A549 (cell line): ENCODE results near the gene SLX1A. TPM values are rescaled to one million over a fixed set of nuclear protein-coding genes. Genes with fewer than 3 reads are reported as not detected.
"Not testable (repeated sequence)": the region's sequence is repeated elsewhere in the genome, so short reads cannot be mapped to it uniquely, and the experiment has no call there.

ENCODE experiments used
- ATAC-seq, 2 experiments: fragments of 200-7000 bp in 1 of 2; fragments of >200 bp in 1 of 2; cut with Nextera tagmentation in 1 of 2; cut with Tn5 transposase in 1 of 2; 3 replicates each; pipeline versions ENCODE4 v1.8.0 to v1.9.1; 2018 to 2020; ENCODE audit warnings: mild to moderate bottlenecking in 1 of 2, moderate library complexity in 1 of 2
- CTCF ChIA-PET: fragments of 300-600 bp; sonication (Branson Sonifier 250); formaldehyde crosslinking; extraction: SDS; loops from one replicate; lab custom pipeline; 2021; ENCODE audit warnings: antibody characterized with exemption, inconsistent platforms; lab: Yijun Ruan, JAX
- POLR2A ChIA-PET: fragments of 350-600 bp; formaldehyde crosslinking; extraction: SDS; loops from one replicate; lab custom pipeline; 2021; ENCODE audit warnings: antibody characterized with exemption, inconsistent platforms; lab: Yijun Ruan, JAX
- DNase-seq, 2 experiments: peaks; one replicate each; pipeline versions ENCODE4 v3.0.0 to v3.0.0-alpha.2; 2011 to 2016; ENCODE audit warnings: low read depth in 1 of 2, low spot score in 1 of 2
- FAIRE-seq: peaks from 2 replicates; lab custom pipeline; 2011; peaks lifted over from hg19 to GRCh38; lab: Jason Lieb, UNC
- H3K27ac ChIP-seq, 2 experiments: fragments of >200 bp; sonication (Bioruptor Twin); formaldehyde crosslinking; 3 replicates each; pipeline ENCODE4 v1.5.1; 2016 to 2017
- H3K4me1 ChIP-seq: fragments of >200 bp; sonication (Bioruptor Twin); formaldehyde crosslinking; 3 replicates; pipeline ENCODE4 v1.6.1; 2016
- H3K4me2 ChIP-seq: fragments of >200 bp; sonication (Bioruptor Twin); formaldehyde crosslinking; 3 replicates; pipeline ENCODE4 v1.6.1; 2016
- H3K4me3 ChIP-seq: fragments of >200 bp; sonication (Bioruptor Twin); formaldehyde crosslinking; 3 replicates; pipeline ENCODE4 v1.5.1; 2016
- H3K9me3 ChIP-seq: fragments of >200 bp; sonication (Bioruptor Twin); formaldehyde crosslinking; 3 replicates; pipeline ENCODE4 v1.6.1; 2016
- ATOH8 ChIP-seq: fragments of 250-450 bp; sonication (Bioruptor Pico); IDR thresholded peaks from 2 replicates; pipeline ENCODE4 v1.5.0; 2020; ENCODE audit warnings: low read depth, mild to moderate bottlenecking, moderate library complexity
- BHLHE40 ChIP-seq: IDR thresholded peaks from 2 replicates; pipeline ENCODE4 v1.6.1; 2012; ENCODE audit warnings: low read depth, low read length, inconsistent platforms
- CHD4 ChIP-seq: fragments of 200-600 bp; sonication (generic); IDR thresholded peaks from 2 replicates; pipeline ENCODE4 v1.6.1; 2016; ENCODE audit warnings: antibody characterized with exemption, mild to moderate bottlenecking, borderline replicate concordance
- CTCF ChIP-seq: fragments of >200 bp; sonication (Bioruptor Twin); formaldehyde crosslinking; IDR thresholded peaks from 3 replicates; pipeline ENCODE4 v1.5.1; 2016
- FOSL2 ChIP-seq, 2 experiments: fragments of 450-650 bp in 1 of 2; fragments of >200 bp in 1 of 2; sonication (Bioruptor Twin) in 1 of 2; formaldehyde crosslinking; IDR thresholded peaks; 2 replicates each; pipeline versions ENCODE4 v1.5.0 to v1.6.1; 2016 to 2020; ENCODE audit warnings: mild to moderate bottlenecking in 1 of 2, moderate library complexity in 1 of 2
- HOXB13 ChIP-seq: fragments of 250-450 bp; sonication (Bioruptor Pico); IDR thresholded peaks from 2 replicates; pipeline ENCODE4 v1.5.0; 2020; ENCODE audit warnings: low read depth, mild to moderate bottlenecking, moderate library complexity
- RARB ChIP-seq: fragments of 250-450 bp; sonication (Bioruptor Pico); IDR thresholded peaks from 2 replicates; pipeline ENCODE4 v1.8.0; 2021; ENCODE audit warnings: mild to moderate bottlenecking, moderate library complexity
- SMC3 ChIP-seq: fragments of >200 bp; sonication (Bioruptor Twin); formaldehyde crosslinking; IDR thresholded peaks from 3 replicates; pipeline ENCODE4 v1.6.1; 2018; ENCODE audit warnings: inconsistent platforms
- TP53 ChIP-seq: fragments of 250-450 bp; sonication (Bioruptor Pico); IDR thresholded peaks from 2 replicates; pipeline ENCODE4 v1.5.0; 2021; ENCODE audit warnings: mild to moderate bottlenecking, moderate library complexity
- USF2 ChIP-seq: fragments of 450-650 bp; IDR thresholded peaks from 2 replicates; pipeline ENCODE4 v1.6.1; 2014; ENCODE audit warnings: antibody characterized with exemption
- ZC3H11A ChIP-seq: fragments of 450-650 bp; IDR thresholded peaks from 2 replicates; pipeline ENCODE4 v1.6.1; 2014; ENCODE audit warnings: antibody characterized with exemption, mild to moderate bottlenecking
- WGBS: methylation state at CpG from one replicate; pipeline ENCODE4 v1.1.6; 2017; ENCODE audit errors: missing lambda C conversion rate; 5-methylcytosine and 5-hydroxymethylcytosine counted together
- polyA plus RNA-seq, 4 experiments: library from polyadenylated mRNA; depleted of rRNA in 3 of 4; stranded (reverse); fragments of >200 nt; fragmentation: RNase III in 1 of 4; extraction: RNeasy Plus Mini Kit Qiagen cat#74134 plus additional on column Dnase treatment in 1 of 4; gene quantifications; 2 replicates in 3 of 4; 3 replicates in 1 of 4; pipeline ENCODE4 v1.2.3, GENCODE V29; 2011 to 2017
- TF ChIP-seq, protein P1 (sequence below): IDR thresholded peaks from 2 replicates; pipeline ENCODE4 v1.6.1; 2012; ENCODE audit warnings: low read depth, borderline replicate concordance

Gene SLX1A
- polyA plus RNA-seq, 2 of the 4 experiments (the other 2 are of a cell fraction) = 3.5 to 28.4 TPM

DNA sequence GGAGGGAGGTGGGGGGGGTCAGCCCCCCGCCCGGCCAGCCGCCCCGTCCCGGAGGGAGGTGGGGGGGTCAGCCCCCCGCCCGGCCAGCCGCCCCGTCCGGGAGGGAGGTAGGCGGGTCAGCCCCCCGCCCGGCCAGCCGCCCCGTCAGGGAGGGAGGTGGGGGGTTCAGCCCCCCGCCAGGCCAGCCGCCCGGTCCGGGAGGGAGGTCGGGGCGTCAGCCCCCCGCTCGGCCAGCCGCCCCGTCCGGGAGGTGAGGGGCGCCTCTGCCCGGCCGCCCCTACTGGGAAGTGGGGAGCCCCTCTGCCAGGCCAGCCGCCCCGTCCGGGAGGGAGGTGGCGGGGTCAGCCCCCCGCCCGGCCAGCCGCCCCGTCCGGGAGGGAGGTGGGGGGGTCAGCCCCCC is 24.3 kb upstream of the SLX1A start:
- CTCF ChIA-PET, DNase-seq, H3K9me3 ChIP-seq, H3K4me1 ChIP-seq, FAIRE-seq, POLR2A ChIA-PET, ATAC-seq, H3K4me3 ChIP-seq: not testable (repeated sequence)
- no CpG with 5 or more reads among the region's 38 CpGs for WGBS
- Histone ChIP-seq H3K4me2 (peak overlapping the region; percentile 43; the same call in 1 of the 3 replicates), H3K27ac (peak overlapping the region in 1 of 2 experiments; percentile 55; a peak in 1 of 6 replicates)

GRCh38 chr16:30170145-30170544 is 23.5 kb upstream of the SLX1A start:
- H3K4me1 ChIP-seq, DNase-seq, POLR2A ChIA-PET, ATAC-seq, H3K4me3 ChIP-seq, FAIRE-seq, H3K4me2 ChIP-seq, CTCF ChIA-PET, H3K9me3 ChIP-seq, H3K27ac ChIP-seq: not testable (repeated sequence)
- WGBS = no CpG with 5 or more reads among the region's 31 CpGs

DNA sequence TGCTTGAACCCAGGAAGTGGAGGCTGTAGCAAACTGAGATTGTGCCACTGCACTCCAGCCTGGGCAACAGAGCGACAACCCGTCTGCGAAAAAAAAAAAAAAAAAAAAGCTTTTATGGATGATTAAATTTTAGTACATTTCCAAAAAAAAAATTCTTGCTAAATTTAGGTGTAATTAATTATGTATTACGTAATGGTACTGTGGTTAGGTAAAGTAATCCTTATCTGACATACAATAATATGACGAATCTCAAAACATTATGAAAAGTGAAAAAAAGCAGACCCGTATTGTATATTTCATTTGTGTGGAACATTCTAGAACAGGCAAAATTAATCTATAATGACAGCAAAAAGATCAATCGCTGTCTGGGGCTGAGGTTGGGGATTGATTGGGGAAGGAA is 20.6 kb upstream of the SLX1A start:
- FAIRE-seq (no peak), DNase-seq (no peak)
- Histone ChIP-seq H3K9me3 (no peaks in the 10 kb centered on the region), H3K4me1 (no peaks in the 10 kb centered on the region)
- no peak for TF ChIP-seq ZC3H11A
- TF ChIP-seq, all 56 proteins: peak for 0
- CTCF ChIA-PET = interaction anchor here (0.6 to 1.2 kb wide), 2 partner anchors 15 to 72 kb away, joined by 3 to 4 read pairs; no protein-coding TSS in a partner anchor
- WGBS = 78% methylated on average over 7 of the region's 7 CpGs
- Histone ChIP-seq H3K27ac (no peak overlapping the region), H3K4me2 (no peak overlapping the region), H3K4me3 (no peak overlapping the region)
- no peak for ATAC-seq
- POLR2A ChIA-PET = no interaction called here

GRCh38 chr16:30176876-30177275 is 16.8 kb upstream of the SLX1A start:
- H3K4me1 ChIP-seq, FAIRE-seq, CTCF ChIA-PET, H3K4me2 ChIP-seq, H3K9me3 ChIP-seq, POLR2A ChIA-PET, ATAC-seq, H3K4me3 ChIP-seq, DNase-seq, H3K27ac ChIP-seq: not testable (repeated sequence)
- 89% methylated on average over 6 of the region's 6 CpGs for WGBS

- Histone ChIP-seq H3K27ac (no peak overlapping the region), H3K4me2 (no peak overlapping the region), H3K4me1 (peaks cover 6% of the 10 kb centered on the region; the same call in 1 of the 3 replicates), H3K9me3 (no peaks in the 10 kb centered on the region), H3K4me3 (no peak overlapping the region)
- 93% methylated on average over 4 of the region's 4 CpGs for WGBS
- no peak for ATAC-seq
- TF ChIP-seq CHD4 (no peak), CTCF (no peak), ATOH8 (CRISPR knock-in tag) (no peak), USF2 (no peak), FOSL2 (IDR thresholded peaks at IDR 0.05) (no peak), FOSL2 (CRISPR knock-in tag; IDR thresholded peaks at IDR 0.05) (no peak), SMC3 (no peak), TP53 (CRISPR knock-in tag) (no peak), RARB (CRISPR knock-in tag) (no peak), BHLHE40 (no peak), HOXB13 (CRISPR knock-in tag) (no peak)
- TF ChIP-seq, protein P1, sequence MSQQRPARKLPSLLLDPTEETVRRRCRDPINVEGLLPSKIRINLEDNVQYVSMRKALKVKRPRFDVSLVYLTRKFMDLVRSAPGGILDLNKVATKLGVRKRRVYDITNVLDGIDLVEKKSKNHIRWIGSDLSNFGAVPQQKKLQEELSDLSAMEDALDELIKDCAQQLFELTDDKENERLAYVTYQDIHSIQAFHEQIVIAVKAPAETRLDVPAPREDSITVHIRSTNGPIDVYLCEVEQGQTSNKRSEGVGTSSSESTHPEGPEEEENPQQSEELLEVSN = no peak
- DNase-seq = no peak
- ChIA-PET POLR2A (no interaction called here), CTCF (interaction anchor here (1.1 to 2.8 kb wide), 4 partner anchors 8 to 87 kb away, joined by 3 to 14 read pairs (median 9); partner anchors contain the start of genes GDPD3 and TBX6)
- no peak for FAIRE-seq
Observed at GRCh38 chr16:30179195-30179594, 14.5 kb upstream of the SLX1A start.
